H9 (cell line): ENCODE data around the gene ARFGAP1. TPM values are rescaled to one million over a fixed set of nuclear protein-coding genes. Genes with fewer than 3 reads are reported as not detected.

Experiments
- DNase-seq: peaks from one replicate; pipeline ENCODE4 v3.0.0-alpha.2; 2017
- H2AFZ ChIP-seq: one replicate; pipeline ENCODE4 v1.6.1; 2013; ENCODE audit warnings: mild to moderate bottlenecking, low read length, control low read depth, moderate library complexity
- H2AK5ac ChIP-seq: 2 replicates; pipeline ENCODE4 v1.6.1; 2013; ENCODE audit warnings: low read length, control low read depth, mixed read lengths; ENCODE audit not compliant: insufficient read length
- H2BK120ac ChIP-seq: one replicate; pipeline ENCODE4 v1.6.1; 2013; ENCODE audit warnings: low read depth, mild to moderate bottlenecking, low read length, control low read depth, inconsistent platforms; ENCODE audit not compliant: poor library complexity, severe bottlenecking
- H2BK12ac ChIP-seq: 2 replicates; pipeline ENCODE4 v1.6.1; 2013; ENCODE audit warnings: low read length, control low read depth, mixed read lengths, low read depth; ENCODE audit not compliant: insufficient read length
- H2BK15ac ChIP-seq: 2 replicates; pipeline ENCODE4 v1.6.1; 2013; ENCODE audit warnings: low read depth, low read length, control low read depth
- H2BK20ac ChIP-seq: one replicate; pipeline ENCODE4 v1.6.1; 2013; ENCODE audit warnings: low read depth, mild to moderate bottlenecking, low read length, control low read depth, inconsistent platforms; ENCODE audit not compliant: poor library complexity, severe bottlenecking
- H2BK5ac ChIP-seq: 2 replicates; pipeline ENCODE4 v1.6.1; 2013; ENCODE audit warnings: low read length, control low read depth, mixed read lengths; ENCODE audit not compliant: insufficient read length
- H3K14ac ChIP-seq: 2 replicates; pipeline ENCODE4 v1.6.1; 2013; ENCODE audit warnings: low read length, control low read depth; ENCODE audit not compliant: insufficient read depth
- H3K18ac ChIP-seq: 2 replicates; pipeline ENCODE4 v1.6.1; 2013; ENCODE audit warnings: low read depth, mild to moderate bottlenecking, mixed read lengths, low read length, control low read depth; ENCODE audit not compliant: insufficient read length
- H3K23ac ChIP-seq: 2 replicates; pipeline ENCODE4 v1.6.1; 2013; ENCODE audit warnings: low read length, control low read depth, mixed read lengths, low read depth; ENCODE audit not compliant: insufficient read length
- H3K23me2 ChIP-seq: 2 replicates; pipeline ENCODE4 v1.6.1; 2013; ENCODE audit warnings: low read depth, mild to moderate bottlenecking, mixed read lengths, low read length, control low read depth; ENCODE audit not compliant: insufficient read length, poor library complexity, severe bottlenecking
- H3K27ac ChIP-seq: 2 replicates; pipeline ENCODE4 v1.5.1; 2013; ENCODE audit warnings: low read length, control low read depth, mixed read lengths, low read depth; ENCODE audit not compliant: insufficient read length
- H3K27me3 ChIP-seq: 2 replicates; pipeline ENCODE4 v1.6.1; 2013; ENCODE audit warnings: low read length, control low read depth, inconsistent platforms; ENCODE audit not compliant: insufficient read depth
- H3K4ac ChIP-seq: 2 replicates; pipeline ENCODE4 v1.6.1; 2013; ENCODE audit warnings: low read depth, mild to moderate bottlenecking, control low read depth, inconsistent platforms, low read length, moderate library complexity
- H3K4me1 ChIP-seq: 2 replicates; pipeline ENCODE4 v1.6.1; 2013; ENCODE audit warnings: low read length, control low read depth, inconsistent platforms; ENCODE audit not compliant: insufficient read depth
- H3K4me2 ChIP-seq: 2 replicates; pipeline ENCODE4 v1.6.1; 2013; ENCODE audit warnings: low read length, control low read depth, mixed read lengths; ENCODE audit not compliant: insufficient read length, insufficient read depth
- H3K56ac ChIP-seq: 2 replicates; pipeline ENCODE4 v1.6.1; 2013; ENCODE audit warnings: low read depth, mild to moderate bottlenecking, mixed read lengths, low read length, control low read depth; ENCODE audit not compliant: insufficient read length
- H3K79me1 ChIP-seq: 2 replicates; pipeline ENCODE4 v1.6.1; 2013; ENCODE audit warnings: low read depth, mild to moderate bottlenecking, moderate library complexity, low read length, control low read depth, inconsistent platforms; ENCODE audit not compliant: insufficient read depth, poor library complexity, severe bottlenecking
- H3K79me2 ChIP-seq: 2 replicates; pipeline ENCODE4 v1.6.1; 2013; ENCODE audit warnings: low read length, control low read depth, inconsistent platforms; ENCODE audit not compliant: insufficient read depth
- H3K9ac ChIP-seq: 2 replicates; pipeline ENCODE4 v1.6.1; 2013; ENCODE audit warnings: low read length, control low read depth, mixed read lengths; ENCODE audit not compliant: insufficient read length; ENCODE audit errors: extremely low read depth
- H3K9me3 ChIP-seq: one replicate; pipeline ENCODE4 v1.6.1; 2013; ENCODE audit warnings: low read depth, low read length, inconsistent platforms; ENCODE audit not compliant: control insufficient read depth
- H3T11ph ChIP-seq: one replicate; pipeline ENCODE4 v1.6.1; 2013; ENCODE audit warnings: mild to moderate bottlenecking, low read length, control low read depth, inconsistent platforms
- H4K20me1 ChIP-seq: one replicate; pipeline ENCODE4 v1.6.1; 2013; ENCODE audit not compliant: control insufficient read depth, insufficient read length, insufficient read depth
- H4K5ac ChIP-seq: 2 replicates; pipeline ENCODE4 v1.6.1; 2013; ENCODE audit warnings: low read depth, mild to moderate bottlenecking, mixed read lengths, low read length, control low read depth; ENCODE audit not compliant: insufficient read length
- H4K8ac ChIP-seq: replicated peaks from 2 replicates; pipeline ENCODE4 v1.6.1; 2013; ENCODE audit warnings: low read length, control low read depth, mixed read lengths, low read depth; ENCODE audit not compliant: insufficient read length
- H4K91ac ChIP-seq: 2 replicates; pipeline ENCODE4 v1.6.1; 2013; ENCODE audit warnings: low read depth, mild to moderate bottlenecking, moderate library complexity, mixed read lengths, low read length, control low read depth; ENCODE audit not compliant: insufficient read length
- H3K27ac Mint-ChIP-seq, 3 experiments: 2 replicates in 2 of 3; 3 replicates in 1 of 3; pipeline ENCODE4 v1.8.0; 2020 to 2021; ENCODE audit warnings: mixed read lengths in 3 of 3, mild to moderate bottlenecking in 1 of 3, moderate library complexity in 1 of 3
- H3K27me3 Mint-ChIP-seq: 2 replicates; pipeline ENCODE4 v1.8.0; 2021; ENCODE audit warnings: low read depth, mild to moderate bottlenecking, moderate library complexity, mixed read lengths
- H3K36me3 Mint-ChIP-seq, 3 experiments: 2 replicates in 2 of 3; 3 replicates in 1 of 3; pipeline ENCODE4 v1.8.0; 2020 to 2021; ENCODE audit warnings: low read depth in 3 of 3, mixed read lengths in 3 of 3; ENCODE audit not compliant: insufficient read depth in 1 of 3
- H3K4me1 Mint-ChIP-seq, 2 experiments: 2 replicates each; pipeline ENCODE4 v1.8.0; 2020; ENCODE audit warnings: mixed read lengths in 2 of 2
- H3K4me3 Mint-ChIP-seq, 2 experiments: 2 replicates in 1 of 2; 3 replicates in 1 of 2; pipeline ENCODE4 v1.8.0; 2020 to 2021; ENCODE audit warnings: mild to moderate bottlenecking in 2 of 2, mixed read lengths in 2 of 2, moderate library complexity in 1 of 2
- H3K9me3 Mint-ChIP-seq, 2 experiments: 2 replicates in 1 of 2; 3 replicates in 1 of 2; pipeline ENCODE4 v1.8.0; 2020; ENCODE audit warnings: mild to moderate bottlenecking in 2 of 2, mixed read lengths in 2 of 2, moderate library complexity in 1 of 2
- CTCF ChIP-seq: fragments of 200-600 bp; sonication (generic); conservative IDR thresholded peaks from 3 replicates; pipeline ENCODE4 v1.8.0; 2021; ENCODE audit warnings: antibody characterized with exemption, mild to moderate bottlenecking
- WGBS: extraction: QIAGEN DNeasy Blood & Tissue Kit; methylation state at CpG from one replicate; pipeline ENCODE4 v1.1.7; 2013; ENCODE audit warnings: missing lambda C conversion rate, low lambda C conversion rate, mixed read lengths; ENCODE audit not compliant: insufficient read length; ENCODE audit errors: extremely low coverage; 5-methylcytosine and 5-hydroxymethylcytosine counted together
- total RNA-seq: library from RNA; stranded (reverse); gene quantifications from 2 replicates; pipeline ENCODE4 v1.2.1, GENCODE V29; 2021

Gene ARFGAP1
- total RNA-seq, 1 experiment from 2014 or later: 114 TPM

DNA sequence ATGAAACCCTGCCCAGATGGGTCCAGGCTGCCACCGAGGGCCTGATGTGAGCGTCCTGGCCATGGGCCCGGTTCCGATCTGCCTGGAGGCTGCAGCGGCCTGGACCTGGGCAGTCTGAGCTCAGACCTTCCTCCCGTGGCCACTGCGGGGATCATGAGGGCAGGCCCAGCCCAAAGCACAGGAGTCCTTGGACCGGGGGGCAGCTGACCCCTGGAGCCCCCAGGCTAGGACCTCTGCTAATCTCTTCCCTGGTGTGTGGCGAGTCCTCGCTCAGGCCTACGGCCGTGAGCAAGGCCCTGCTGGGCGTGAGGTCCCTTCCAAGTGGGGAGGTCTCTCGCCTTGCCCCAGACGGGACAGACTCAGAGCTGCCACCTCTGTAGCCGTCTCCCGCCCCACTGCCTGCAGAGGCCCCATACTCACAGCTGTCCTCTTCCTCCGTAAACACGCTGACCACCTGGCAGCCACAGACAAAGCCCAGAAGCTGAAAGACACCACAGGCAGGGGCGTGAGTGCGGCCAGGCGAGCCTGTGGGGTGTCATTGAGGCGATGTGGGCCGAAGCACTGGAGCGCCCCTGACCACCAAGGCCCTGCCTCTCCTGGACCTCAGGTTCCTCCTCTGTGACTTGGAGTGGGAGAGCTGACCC is 28.9 kb upstream of the ARFGAP1 start:
- no peak overlapping the region for H4K8ac ChIP-seq
- no peak for TF ChIP-seq CTCF
- no peak overlapping the region for H3K23ac ChIP-seq
- H4K20me1 ChIP-seq: no peaks in the 10 kb centered on the region
- H3K36me3 Mint-ChIP-seq: no peaks in the 10 kb centered on the region; a peak in 1 of 7 replicates
- H2BK12ac ChIP-seq: no peak overlapping the region
- H3K9ac ChIP-seq: no peak overlapping the region
- no CpG with 5 or more reads among the region's 25 CpGs for WGBS
- H3K9me3 ChIP-seq: no peaks in the 10 kb centered on the region
- no peak overlapping the region for H2BK15ac ChIP-seq
- no peaks in the 10 kb centered on the region for H3K4me1 ChIP-seq
- no peaks in the 10 kb centered on the region for H3K9me3 Mint-ChIP-seq
- no peak overlapping the region for H4K5ac ChIP-seq
- H3K27ac ChIP-seq: no peak overlapping the region
- no peaks in the 10 kb centered on the region for H3K23me2 ChIP-seq
- no peaks in the 10 kb centered on the region for H3K79me2 ChIP-seq
- no peak overlapping the region for H4K91ac ChIP-seq
- H2BK120ac ChIP-seq: no peak overlapping the region
- no peak overlapping the region for H2AFZ ChIP-seq
- H3K14ac ChIP-seq: no peak overlapping the region; the same call in 1 of the 2 replicates
- H3K27ac Mint-ChIP-seq: peak overlapping the region in 2 of 3 experiments; percentile 72 to 73; a peak in 2 of 7 replicates
- H3K18ac ChIP-seq: no peak overlapping the region
- H3K4me3 Mint-ChIP-seq: no peak overlapping the region
- DNase-seq: no peak
- H3K4ac ChIP-seq: no peak overlapping the region
- no peaks in the 10 kb centered on the region for H3K27me3 ChIP-seq
- no peak overlapping the region for H3K56ac ChIP-seq
- H3K27me3 Mint-ChIP-seq: peaks cover 3% of the 10 kb centered on the region; the same call in 1 of the 2 replicates
- peaks cover 10 to 13% of the 10 kb centered on the region in 2 experiments for H3K4me1 Mint-ChIP-seq
- H3K79me1 ChIP-seq: no peaks in the 10 kb centered on the region
- H3K4me2 ChIP-seq: no peak overlapping the region
- H3T11ph ChIP-seq: no peak overlapping the region
- no peak overlapping the region for H2AK5ac ChIP-seq
- no peak overlapping the region for H2BK20ac ChIP-seq
- H2BK5ac ChIP-seq: no peak overlapping the region
